ENCODE measurements around the gene ARFGAP3. TPM values are rescaled to one million over a fixed set of nuclear protein-coding genes. Genes with fewer than 3 reads are reported as not detected.

The ARFGAP3 gene
- total RNA-seq, 4 donors from 2014 or later = 28.2 to 43.8 (median 36.0) TPM

- no peaks in the 10 kb centered on the region for H3K9me3 ChIP-seq
- DNase-seq (no peak), ATAC-seq (no peak)
- no peaks in the 10 kb centered on the region for H3K27me3 ChIP-seq
- peaks cover 17 to 40% of the 10 kb centered on the region in 2 donors for H3K4me1 ChIP-seq
- TF ChIP-seq POLR2A (IDR thresholded peaks at IDR 0.05) (no peak), CTCF (IDR thresholded peaks at IDR 0.05 in 4 of 5, conservative IDR thresholded peaks at IDR 0.05 in 1 of 5) (no peak)
- intact Hi-C loops (cut with DNase I; ENCODE audit: low total_unique reads) (no loop called here), in situ Hi-C loops (cut with MboI; ENCODE audit: low sequenced_read_pairs in 4 of 4) (loop anchor here in 2 of 4 donors (10.0 to 25.0 kb wide), 2 partner anchors 76 to 126 kb away; no protein-coding TSS in a partner anchor)
- no peak overlapping the region for H3K27ac ChIP-seq
- no peaks in the 10 kb centered on the region for H3K36me3 ChIP-seq
- H3K4me3 ChIP-seq = no peak overlapping the region
Measured at GRCh38 chr22:42788466-42788865, 68.6 kb downstream of the ARFGAP3 start.

- no peaks in the 10 kb centered on the region for H3K9me3 ChIP-seq
- ATAC-seq (no peak), DNase-seq (no peak)
- no peak for TF ChIP-seq CTCF (IDR thresholded peaks at IDR 0.05 in 4 of 5, conservative IDR thresholded peaks at IDR 0.05 in 1 of 5)
- TF ChIP-seq POLR2A (IDR thresholded peaks at IDR 0.05) = no peak
- in situ Hi-C loops (cut with MboI; ENCODE audit: low sequenced_read_pairs in 4 of 4) (loop anchor here in 2 of 4 donors (10.0 to 25.0 kb wide), 2 partner anchors 77 to 126 kb away; no protein-coding TSS in a partner anchor), intact Hi-C loops (cut with DNase I; ENCODE audit: low total_unique reads) (no loop called here)
- no peak overlapping the region for H3K4me3 ChIP-seq
- no peaks in the 10 kb centered on the region for H3K36me3 ChIP-seq
- no peaks in the 10 kb centered on the region for H3K27me3 ChIP-seq
- H3K27ac ChIP-seq = no peak overlapping the region
- peaks cover 17 to 35% of the 10 kb centered on the region in 2 donors for H3K4me1 ChIP-seq
Measured at GRCh38 chr22:42788021-42788420, 69.1 kb downstream of the ARFGAP3 start.

- TF ChIP-seq POLR2A (IDR thresholded peaks at IDR 0.05) = no peak
- no peak for TF ChIP-seq CTCF (IDR thresholded peaks at IDR 0.05 in 4 of 5, conservative IDR thresholded peaks at IDR 0.05 in 1 of 5)
- Histone ChIP-seq H3K27me3 (no peaks in the 10 kb centered on the region), H3K4me1 (peaks cover 12 to 31% of the 10 kb centered on the region in 2 donors), H3K36me3 (no peaks in the 10 kb centered on the region), H3K4me3 (no peak overlapping the region), H3K9me3 (no peaks in the 10 kb centered on the region), H3K27ac (no peak overlapping the region)
- no peak for ATAC-seq
- no peak for DNase-seq
- in situ Hi-C loops (cut with MboI; ENCODE audit: low sequenced_read_pairs in 4 of 4) (loop anchor here in 2 of 4 donors (10.0 to 25.0 kb wide), 2 partner anchors 77 to 125 kb away; no protein-coding TSS in a partner anchor), intact Hi-C loops (cut with DNase I; ENCODE audit: low total_unique reads) (no loop called here)
Measured at GRCh38 chr22:42787357-42787736, 69.7 kb downstream of the ARFGAP3 start.

GRCh38 chr22:42786606-42787356 is 70.3 kb downstream of the ARFGAP3 start:
- no peak for ATAC-seq
- TF ChIP-seq POLR2A (IDR thresholded peaks at IDR 0.05) (no peak), CTCF (IDR thresholded peaks at IDR 0.05 in 4 of 5, conservative IDR thresholded peaks at IDR 0.05 in 1 of 5) (no peak)
- intact Hi-C loops (cut with DNase I; ENCODE audit: low total_unique reads) = no loop called here
- no peaks in the 10 kb centered on the region for H3K9me3 ChIP-seq
- H3K4me1 ChIP-seq = peaks cover 8 to 25% of the 10 kb centered on the region in 2 donors
- in situ Hi-C loops (cut with MboI; ENCODE audit: low sequenced_read_pairs in 4 of 4) = loop anchor here in 2 of 4 donors (10.0 to 25.0 kb wide), 2 partner anchors 78 to 124 kb away; no protein-coding TSS in a partner anchor
- no peaks in the 10 kb centered on the region for H3K27me3 ChIP-seq
- H3K27ac ChIP-seq = no peak overlapping the region
- no peak overlapping the region for H3K4me3 ChIP-seq
- no peaks in the 10 kb centered on the region for H3K36me3 ChIP-seq
- no peak for DNase-seq
